Tibial nerve (tissue), 4 donors: ENCODE measurements around the gene KRTAP5-8. TPM values are rescaled to one million over a fixed set of nuclear protein-coding genes. Genes with fewer than 3 reads are reported as not detected.

Experiments
- DNase-seq, 2 donors: peaks; one replicate each; pipeline ENCODE4 v3.0.0-alpha.2; 2019; ENCODE audit warnings: low spot score in 2 of 2
- H3K27ac ChIP-seq, 4 donors: fragments of 200-600 bp; sonication (generic) in 3 of 4; one replicate each; pipeline ENCODE4 v1.5.1; 2017 to 2019; ENCODE audit warnings: mild to moderate bottlenecking in 1 of 4
- H3K27me3 ChIP-seq, 2 donors: fragments of 200-600 bp; sonication (generic) in 1 of 2; one replicate each; pipeline versions ENCODE4 v1.5.1 to v1.6.0; 2017 to 2019
- H3K36me3 ChIP-seq, 3 donors: fragments of 200-600 bp; sonication (generic); one replicate each; pipeline ENCODE4 v1.5.1; 2018 to 2019
- H3K4me1 ChIP-seq, 4 donors: fragments of 200-600 bp; sonication (generic) in 3 of 4; one replicate each; pipeline ENCODE4 v1.5.1; 2017 to 2019
- H3K4me3 ChIP-seq, 4 donors: fragments of 200-600 bp; sonication (generic) in 3 of 4; one replicate each; pipeline ENCODE4 v1.5.1; 2017 to 2019; ENCODE audit warnings: mild to moderate bottlenecking in 1 of 4, moderate library complexity in 1 of 4
- H3K9me3 ChIP-seq, 4 donors: fragments of 200-600 bp; sonication (generic) in 3 of 4; one replicate each; pipeline ENCODE4 v1.5.1; 2017 to 2019
- CTCF ChIP-seq, 5 experiments: fragments of 200-600 bp in 3 of 5; fragments of 450-650 bp in 2 of 5; sonication (generic) in 3 of 5; IDR thresholded peaks; one replicate each; pipeline ENCODE4 v1.5.1; 2016 to 2019; ENCODE audit warnings: antibody characterized with exemption in 5 of 5, mild to moderate bottlenecking in 3 of 5, moderate library complexity in 2 of 5
- EP300 ChIP-seq, 2 donors: sonication (generic); formaldehyde crosslinking; IDR thresholded peaks; one replicate each; pipeline ENCODE4 v1.6.1; 2017; ENCODE audit warnings: antibody characterized with exemption in 2 of 2, mild to moderate bottlenecking in 1 of 2
- POLR2A ChIP-seq, 2 donors: fragments of 450-650 bp; IDR thresholded peaks; one replicate each; pipeline ENCODE4 v1.6.1; 2017; ENCODE audit warnings: antibody characterized with exemption in 2 of 2, mild to moderate bottlenecking in 2 of 2, moderate library complexity in 2 of 2
- WGBS, 2 donors: methylation state at CpG; one replicate each; pipeline ENCODE4 v1.1.5; 2018; 5-methylcytosine and 5-hydroxymethylcytosine counted together
- total RNA-seq, 4 donors: library from RNA; depleted of rRNA; stranded (reverse); fragments of >200 nt; gene quantifications; one replicate each; pipeline ENCODE4 v1.1.0, GENCODE V29; 2016

The KRTAP5-8 gene
- total RNA-seq, 4 donors from 2014 or later: 0.63 to 2.8 TPM; not detected in 2

GRCh38 chr11:71545405-71545966, 7.7 kb downstream of the KRTAP5-8 start:
- WGBS, 2 donors: 93% methylated on average over 12 of the region's 12 CpGs
- H3K36me3 ChIP-seq: peaks cover 0 to 8% (median 0%) of the 10 kb centered on the region in 3 donors
- peaks cover 0 to 3% (median 0%) of the 10 kb centered on the region in 4 donors for H3K4me1 ChIP-seq
- TF ChIP-seq CTCF (IDR thresholded peaks at IDR 0.05) (no peak), POLR2A (IDR thresholded peaks at IDR 0.05) (no peak), EP300 (IDR thresholded peaks at IDR 0.05) (no peak)
- no peak for DNase-seq
- peaks cover 0 to 8% (median 0%) of the 10 kb centered on the region in 4 donors for H3K9me3 ChIP-seq
- no peaks in the 10 kb centered on the region for H3K27me3 ChIP-seq
- no peak overlapping the region for H3K4me3 ChIP-seq
- H3K27ac ChIP-seq: no peak overlapping the region

- peaks cover 0 to 3% (median 0%) of the 10 kb centered on the region in 4 donors for H3K4me1 ChIP-seq
- no peak within 1 kb of the TSS for H3K27ac ChIP-seq
- H3K9me3 ChIP-seq: peaks cover 0 to 8% (median 0%) of the 10 kb centered on the region in 4 donors
- H3K4me3 ChIP-seq: no peak within 1 kb of the TSS
- TF ChIP-seq POLR2A (IDR thresholded peaks at IDR 0.05) (no peak), CTCF (IDR thresholded peaks at IDR 0.05) (no peak), EP300 (IDR thresholded peaks at IDR 0.05) (no peak)
- 64 to 77% methylated on average over 5 of the region's 5 CpGs for WGBS, 2 donors
- H3K27me3 ChIP-seq: no peaks in the 10 kb centered on the region
- H3K36me3 ChIP-seq: peaks cover 0 to 8% (median 0%) of the 10 kb centered on the region in 3 donors
- no peak for DNase-seq
Measured at GRCh38 chr11:71548120-71548519, 10.3 kb downstream of the KRTAP5-8 start, which contains the start of gene KRTAP5-9. TSS of gene KRTAP5-9 (plus strand) at chr11:71548420. CDS start at chr11:71548658, 238 bp downstream.

GRCh38 chr11:71548716-71549151, 10.9 kb downstream of the KRTAP5-8 start:
- WGBS, 2 donors: 40 to 53% methylated on average over 2 to 3 of the region's 5 CpGs
- TF ChIP-seq POLR2A (IDR thresholded peaks at IDR 0.05): no peak
- TF ChIP-seq CTCF (IDR thresholded peaks at IDR 0.05): no peak
- no peak for TF ChIP-seq EP300 (IDR thresholded peaks at IDR 0.05)

GRCh38 chr11:71551711-71552110, 13.9 kb downstream of the KRTAP5-8 start:
- H3K9me3 ChIP-seq: peaks cover 0 to 3% (median 0%) of the 10 kb centered on the region in 4 donors
- 93 to 98% methylated on average over 1 of the region's 1 CpG for WGBS, 2 donors

More at GRCh38 chr11:71548716-71549151, 10.9 kb downstream of the KRTAP5-8 start:
- Histone ChIP-seq H3K9me3 (peaks cover 0 to 8% (median 0%) of the 10 kb centered on the region in 4 donors), H3K36me3 (peaks cover 0 to 8% (median 0%) of the 10 kb centered on the region in 3 donors), H3K27me3 (no peaks in the 10 kb centered on the region), H3K4me1 (peaks cover 0 to 3% (median 0%) of the 10 kb centered on the region in 4 donors), H3K4me3 (no peak overlapping the region), H3K27ac (no peak overlapping the region)
- no peak for DNase-seq

More at GRCh38 chr11:71551711-71552110, 13.9 kb downstream of the KRTAP5-8 start:
- DNase-seq: no peak
- TF ChIP-seq EP300 (IDR thresholded peaks at IDR 0.05): no peak
- no peak for TF ChIP-seq CTCF (IDR thresholded peaks at IDR 0.05)
- no peak for TF ChIP-seq POLR2A (IDR thresholded peaks at IDR 0.05)
- Histone ChIP-seq H3K4me1 (peaks cover 0 to 3% (median 0%) of the 10 kb centered on the region in 4 donors), H3K27me3 (no peaks in the 10 kb centered on the region), H3K4me3 (no peak overlapping the region), H3K27ac (no peak overlapping the region), H3K36me3 (peaks cover 0 to 2% (median 0%) of the 10 kb centered on the region in 3 donors)
